ENCODE measurements around the gene PLXNA4. TPM values are rescaled to one million over a fixed set of nuclear protein-coding genes. Genes with fewer than 3 reads are reported as not detected.
"Not testable (repeated sequence)": the region's sequence is repeated elsewhere in the genome, so short reads cannot be mapped to it uniquely, and the experiment has no call there.

Gene PLXNA4
- total and polyA plus RNA-seq, 2 experiments from 2014 or later: 7.3 to 33.3 TPM

- no peak for TF ChIP-seq CTCF (IDR thresholded peaks at IDR 0.05; ENCODE audit: low read depth, low read length)
- no peak overlapping the region for H3K27ac ChIP-seq
- no peak for DNase-seq (ENCODE audit: low read depth in 1 of 2, low spot score in 1 of 2)
- no peaks in the 10 kb centered on the region for H3K36me3 ChIP-seq
- peaks cover 39% of the 10 kb centered on the region for H3K27me3 ChIP-seq
- no peak overlapping the region for H3K4me3 ChIP-seq
- H3K4me1 ChIP-seq (ENCODE audit: low read depth): no peaks in the 10 kb centered on the region
- no peaks in the 10 kb centered on the region for H3K9me3 ChIP-seq (ENCODE audit: low read depth)
Observed at GRCh38 chr7:132603220-132603833, 27.1 kb upstream of the PLXNA4 start.

- no peaks in the 10 kb centered on the region for H3K36me3 ChIP-seq
- no peaks in the 10 kb centered on the region for H3K4me1 ChIP-seq (ENCODE audit: low read depth)
- H3K9me3 ChIP-seq (ENCODE audit: low read depth): no peaks in the 10 kb centered on the region
- H3K27me3 ChIP-seq: peaks cover 46% of the 10 kb centered on the region
- DNase-seq (ENCODE audit: low read depth in 1 of 2, low spot score in 1 of 2): no peak
- TF ChIP-seq CTCF (IDR thresholded peaks at IDR 0.05; ENCODE audit: low read depth, low read length): no peak
- no peak overlapping the region for H3K27ac ChIP-seq
- no peak overlapping the region for H3K4me3 ChIP-seq
Observed at GRCh38 chr7:132601783-132602182, 25.5 kb upstream of the PLXNA4 start.

DNA sequence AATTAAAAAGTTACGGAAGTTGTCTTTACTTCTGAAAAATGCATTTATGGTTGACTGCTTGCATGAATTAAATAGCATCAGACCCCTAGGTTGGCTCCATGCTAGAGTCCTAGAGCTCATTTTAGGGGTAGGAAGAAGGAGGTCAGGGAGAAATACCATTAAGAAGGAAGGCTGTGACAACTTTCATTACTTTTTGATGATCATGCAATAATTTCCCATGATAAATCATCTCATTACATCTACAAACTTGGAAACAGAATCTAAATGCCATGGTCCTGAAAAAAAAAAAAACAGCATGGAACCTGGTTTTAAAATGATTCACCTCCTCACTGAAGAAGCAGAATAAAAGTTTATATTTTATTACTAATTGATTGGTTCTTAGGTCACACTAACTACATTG, 20.3 kb upstream of the PLXNA4 start:
- Histone ChIP-seq H3K4me1 (ENCODE audit: low read depth) (no peaks in the 10 kb centered on the region), H3K27ac (no peak overlapping the region), H3K36me3 (no peaks in the 10 kb centered on the region), H3K4me3 (no peak overlapping the region), H3K27me3 (peaks cover 70% of the 10 kb centered on the region), H3K9me3 (ENCODE audit: low read depth) (no peaks in the 10 kb centered on the region)
- DNase-seq (ENCODE audit: low read depth in 1 of 2, low spot score in 1 of 2): no peak
- TF ChIP-seq CTCF (IDR thresholded peaks at IDR 0.05; ENCODE audit: low read depth, low read length): no peak

- not testable (repeated sequence) for DNase-seq (ENCODE audit: low read depth in 1 of 2, low spot score in 1 of 2); H3K36me3 ChIP-seq; H3K27ac ChIP-seq; H3K4me1 ChIP-seq (ENCODE audit: low read depth); H3K9me3 ChIP-seq (ENCODE audit: low read depth); H3K4me3 ChIP-seq
- peaks cover 73% of the 10 kb centered on the region for H3K27me3 ChIP-seq
Observed at GRCh38 chr7:132594741-132595140, 18.5 kb upstream of the PLXNA4 start.

- H3K4me1 ChIP-seq (ENCODE audit: low read depth): no peaks in the 10 kb centered on the region
- H3K9me3 ChIP-seq (ENCODE audit: low read depth): no peaks in the 10 kb centered on the region
- H3K36me3 ChIP-seq: no peaks in the 10 kb centered on the region
- H3K27ac ChIP-seq: no peak overlapping the region
- no peak for TF ChIP-seq CTCF (IDR thresholded peaks at IDR 0.05; ENCODE audit: low read depth, low read length)
- no peak for DNase-seq (ENCODE audit: low read depth in 1 of 2, low spot score in 1 of 2)
- no peak overlapping the region for H3K4me3 ChIP-seq
- H3K27me3 ChIP-seq: peaks cover 74% of the 10 kb centered on the region
Observed at GRCh38 chr7:132592936-132593335, 16.7 kb upstream of the PLXNA4 start.

- Histone ChIP-seq H3K4me1 (ENCODE audit: low read depth) (no peaks in the 10 kb centered on the region), H3K27me3 (peaks cover 79% of the 10 kb centered on the region), H3K9me3 (ENCODE audit: low read depth) (no peaks in the 10 kb centered on the region), H3K4me3 (no peak overlapping the region), H3K36me3 (no peaks in the 10 kb centered on the region), H3K27ac (no peak overlapping the region)
- no peak for TF ChIP-seq CTCF (IDR thresholded peaks at IDR 0.05; ENCODE audit: low read depth, low read length)
- no peak for DNase-seq (ENCODE audit: low read depth in 1 of 2, low spot score in 1 of 2)
Observed at GRCh38 chr7:132592231-132592920, 16.1 kb upstream of the PLXNA4 start.
